Activated naive CD4-positive, alpha-beta T cell treated with anti-CD3 and anti-CD28 coated beads, Interleukin-2, amount 10 ng/mL, durations not matched to agents 7 days and 5 days (primary cell): ENCODE data around the gene HERC2.

Experiments
- CTCF ChIA-PET: fragments of 350-600 bp; sonication (Branson Sonifier 250); formaldehyde crosslinking; loops from one replicate; lab custom pipeline; 2021; ENCODE audit warnings: antibody characterized with exemption; lab: Charles Lee
- DNase-seq: peaks from one replicate; pipeline ENCODE4 v3.0.0-alpha.2; 2020
- H3K27ac Mint-ChIP-seq: one replicate; pipeline ENCODE4 v1.8.0; 2021; ENCODE audit warnings: mild to moderate bottlenecking, moderate library complexity, mixed read lengths
- H3K27me3 Mint-ChIP-seq: one replicate; pipeline ENCODE4 v1.8.0; 2021; ENCODE audit warnings: mild to moderate bottlenecking, mixed read lengths
- H3K36me3 Mint-ChIP-seq: one replicate; pipeline ENCODE4 v1.8.0; 2021; ENCODE audit warnings: mixed read lengths
- H3K4me1 Mint-ChIP-seq: one replicate; pipeline ENCODE4 v1.8.0; 2021; ENCODE audit warnings: mixed read lengths
- H3K4me3 Mint-ChIP-seq: one replicate; pipeline ENCODE4 v1.8.0; 2021; ENCODE audit warnings: mild to moderate bottlenecking, moderate library complexity, mixed read lengths
- H3K9me3 Mint-ChIP-seq: one replicate; pipeline ENCODE4 v1.8.0; 2021; ENCODE audit warnings: mixed read lengths

HERC2 gene

GRCh38 chr15:28075573-28075972 lies 246.4 kb downstream of the HERC2 start:
- Mint-ChIP-seq H3K4me3 (no peak overlapping the region), H3K27me3 (peaks cover 10% of the 10 kb centered on the region), H3K27ac (no peak overlapping the region), H3K4me1 (no peaks in the 10 kb centered on the region), H3K36me3 (no peaks in the 10 kb centered on the region), H3K9me3 (no peaks in the 10 kb centered on the region)
- CTCF ChIA-PET = no interaction called here
- no peak for DNase-seq

GRCh38 chr15:28068930-28069329 lies 253.0 kb downstream of the HERC2 start:
- Mint-ChIP-seq H3K4me1 (no peaks in the 10 kb centered on the region), H3K4me3 (no peak overlapping the region), H3K9me3 (no peaks in the 10 kb centered on the region), H3K27ac (no peak overlapping the region), H3K27me3 (no peaks in the 10 kb centered on the region), H3K36me3 (no peaks in the 10 kb centered on the region)
- DNase-seq = no peak
- CTCF ChIA-PET = no interaction called here

GRCh38 chr15:28066231-28066630 lies 255.7 kb downstream of the HERC2 start:
- Mint-ChIP-seq H3K27me3 (no peaks in the 10 kb centered on the region), H3K27ac (no peak overlapping the region), H3K36me3 (no peaks in the 10 kb centered on the region), H3K9me3 (no peaks in the 10 kb centered on the region), H3K4me1 (no peaks in the 10 kb centered on the region), H3K4me3 (no peak overlapping the region)
- no peak for DNase-seq
- CTCF ChIA-PET = no interaction called here
